Mesothelial cell of epicardium (in vitro differentiated cells): ENCODE data around the gene ALOX12. TPM values are rescaled to one million over a fixed set of nuclear protein-coding genes. Genes with fewer than 3 reads are reported as not detected.

Experiments used
- DNase-seq, 2 experiments: peaks; one replicate each; pipeline ENCODE4 v3.0.0; 2021; ENCODE audit warnings: low spot score in 2 of 2; ENCODE audit not compliant: unreplicated experiment in 2 of 2
- H3K27ac Mint-ChIP-seq: 2 replicates; pipeline ENCODE4 v1.8.0; 2021; ENCODE audit warnings: mixed read lengths
- H3K27me3 Mint-ChIP-seq: 2 replicates; pipeline ENCODE4 v1.8.0; 2021; ENCODE audit warnings: low read depth, mixed read lengths
- H3K36me3 Mint-ChIP-seq: 2 replicates; pipeline ENCODE4 v1.8.0; 2021; ENCODE audit warnings: mixed read lengths
- H3K4me1 Mint-ChIP-seq: 2 replicates; pipeline ENCODE4 v1.8.0; 2021; ENCODE audit warnings: mixed read lengths
- H3K4me3 Mint-ChIP-seq: 2 replicates; pipeline ENCODE4 v1.8.0; 2021; ENCODE audit warnings: mild to moderate bottlenecking, moderate library complexity, mixed read lengths
- H3K9me3 Mint-ChIP-seq: 2 replicates; pipeline ENCODE4 v1.8.0; 2021; ENCODE audit warnings: mixed read lengths
- total RNA-seq: library from RNA; stranded (reverse); gene quantifications from 3 replicates; pipeline ENCODE4 v1.2.1, GENCODE V29; 2021
- TF ChIP-seq, protein P1 (sequence below): fragments of 200-600 bp; sonication (generic); IDR thresholded peaks from one replicate; pipeline ENCODE4 v1.5.0; 2021; ENCODE audit warnings: antibody characterized with exemption; ENCODE audit not compliant: unreplicated experiment

The ALOX12 gene
- total RNA-seq, 1 donor from 2014 or later = 0.22 TPM

DNA sequence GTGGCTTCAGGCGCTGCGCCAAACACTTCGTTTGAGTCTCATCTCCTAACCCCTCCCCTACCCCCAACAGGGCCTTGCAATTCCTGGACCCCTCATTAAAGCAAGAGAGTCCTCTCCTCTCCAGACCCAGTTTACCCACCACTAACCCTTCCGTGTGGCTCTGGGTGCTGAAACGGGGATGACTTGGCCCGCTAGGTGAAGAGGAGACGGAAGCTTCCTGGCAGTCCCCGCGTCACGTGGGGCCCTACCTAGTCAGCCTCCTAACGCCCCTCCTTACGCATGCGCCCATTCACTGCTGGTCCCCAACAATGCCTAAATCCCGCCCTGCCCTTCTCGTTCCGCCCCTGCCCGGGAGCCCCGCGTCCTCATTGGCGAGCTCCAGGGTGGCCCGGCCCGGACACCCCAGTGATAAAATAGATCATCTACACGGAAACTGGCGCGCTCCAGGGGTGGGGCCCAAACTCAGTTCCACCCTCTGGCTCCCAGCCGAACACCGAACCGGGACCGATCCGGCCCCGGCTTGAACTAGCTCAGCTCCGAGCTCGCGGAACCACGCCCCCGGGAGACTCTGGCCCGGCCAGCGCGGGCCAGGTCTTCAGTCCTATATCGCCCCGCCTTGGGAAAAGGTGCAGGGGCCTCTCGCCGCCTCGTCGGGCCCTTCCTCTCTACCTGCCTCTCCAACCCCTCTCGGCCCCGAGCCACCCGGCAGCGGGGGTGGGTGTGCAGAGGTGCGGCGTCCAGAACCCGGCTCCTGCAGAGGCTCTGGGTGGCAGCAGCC is 39.9 kb downstream of the ALOX12 start, which contains the start of gene SLC16A13:
Gene SLC16A13, plus strand, starts transcription at position 425 of the 778 bp plus-strand sequence. CDS start 368 bp downstream, outside the sequence.
- Mint-ChIP-seq H3K27ac (peak within 1 kb of the TSS; percentile 89), H3K4me3 (peak within 1 kb of the TSS; percentile 84), H3K36me3 (no peaks in the 10 kb centered on the region), H3K27me3 (no peaks in the 10 kb centered on the region), H3K9me3 (no peaks in the 10 kb centered on the region), H3K4me1 (peaks cover 20% of the 10 kb centered on the region)
- peak; percentile 90 to 92 for DNase-seq
- TF ChIP-seq, protein P1, sequence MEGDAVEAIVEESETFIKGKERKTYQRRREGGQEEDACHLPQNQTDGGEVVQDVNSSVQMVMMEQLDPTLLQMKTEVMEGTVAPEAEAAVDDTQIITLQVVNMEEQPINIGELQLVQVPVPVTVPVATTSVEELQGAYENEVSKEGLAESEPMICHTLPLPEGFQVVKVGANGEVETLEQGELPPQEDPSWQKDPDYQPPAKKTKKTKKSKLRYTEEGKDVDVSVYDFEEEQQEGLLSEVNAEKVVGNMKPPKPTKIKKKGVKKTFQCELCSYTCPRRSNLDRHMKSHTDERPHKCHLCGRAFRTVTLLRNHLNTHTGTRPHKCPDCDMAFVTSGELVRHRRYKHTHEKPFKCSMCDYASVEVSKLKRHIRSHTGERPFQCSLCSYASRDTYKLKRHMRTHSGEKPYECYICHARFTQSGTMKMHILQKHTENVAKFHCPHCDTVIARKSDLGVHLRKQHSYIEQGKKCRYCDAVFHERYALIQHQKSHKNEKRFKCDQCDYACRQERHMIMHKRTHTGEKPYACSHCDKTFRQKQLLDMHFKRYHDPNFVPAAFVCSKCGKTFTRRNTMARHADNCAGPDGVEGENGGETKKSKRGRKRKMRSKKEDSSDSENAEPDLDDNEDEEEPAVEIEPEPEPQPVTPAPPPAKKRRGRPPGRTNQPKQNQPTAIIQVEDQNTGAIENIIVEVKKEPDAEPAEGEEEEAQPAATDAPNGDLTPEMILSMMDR = no peak

DNA sequence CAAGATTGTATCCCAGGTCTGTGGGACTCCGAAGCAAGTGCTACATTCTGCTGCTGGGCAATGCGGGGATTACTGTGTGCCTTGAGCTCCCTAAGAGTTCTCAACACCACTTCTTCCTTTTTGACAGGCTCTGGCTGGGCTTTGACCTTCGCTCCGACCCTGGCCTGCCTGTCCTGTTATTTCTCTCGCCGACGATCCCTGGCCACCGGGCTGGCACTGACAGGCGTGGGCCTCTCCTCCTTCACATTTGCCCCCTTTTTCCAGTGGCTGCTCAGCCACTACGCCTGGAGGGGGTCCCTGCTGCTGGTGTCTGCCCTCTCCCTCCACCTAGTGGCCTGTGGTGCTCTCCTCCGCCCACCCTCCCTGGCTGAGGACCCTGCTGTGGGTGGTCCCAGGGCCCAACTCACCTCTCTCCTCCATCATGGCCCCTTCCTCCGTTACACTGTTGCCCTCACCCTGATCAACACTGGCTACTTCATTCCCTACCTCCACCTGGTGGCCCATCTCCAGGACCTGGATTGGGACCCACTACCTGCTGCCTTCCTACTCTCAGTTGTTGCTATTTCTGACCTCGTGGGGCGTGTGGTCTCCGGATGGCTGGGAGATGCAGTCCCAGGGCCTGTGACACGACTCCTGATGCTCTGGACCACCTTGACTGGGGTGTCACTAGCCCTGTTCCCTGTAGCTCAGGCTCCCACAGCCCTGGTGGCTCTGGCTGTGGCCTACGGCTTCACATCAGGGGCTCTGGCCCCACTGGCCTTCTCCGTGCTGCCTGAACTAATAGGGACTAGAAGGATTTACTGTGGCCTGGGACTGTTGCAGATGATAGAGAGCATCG is 42.4 kb downstream of the ALOX12 start:
- H3K4me3 Mint-ChIP-seq = peak overlapping the region; percentile 24
- no peak overlapping the region for H3K27ac Mint-ChIP-seq
- no peaks in the 10 kb centered on the region for H3K9me3 Mint-ChIP-seq
- peaks cover 16% of the 10 kb centered on the region for H3K27me3 Mint-ChIP-seq
- peaks cover 33% of the 10 kb centered on the region for H3K4me1 Mint-ChIP-seq
- TF ChIP-seq, protein P1 = no peak
- H3K36me3 Mint-ChIP-seq = no peaks in the 10 kb centered on the region
- DNase-seq = no peak

DNA sequence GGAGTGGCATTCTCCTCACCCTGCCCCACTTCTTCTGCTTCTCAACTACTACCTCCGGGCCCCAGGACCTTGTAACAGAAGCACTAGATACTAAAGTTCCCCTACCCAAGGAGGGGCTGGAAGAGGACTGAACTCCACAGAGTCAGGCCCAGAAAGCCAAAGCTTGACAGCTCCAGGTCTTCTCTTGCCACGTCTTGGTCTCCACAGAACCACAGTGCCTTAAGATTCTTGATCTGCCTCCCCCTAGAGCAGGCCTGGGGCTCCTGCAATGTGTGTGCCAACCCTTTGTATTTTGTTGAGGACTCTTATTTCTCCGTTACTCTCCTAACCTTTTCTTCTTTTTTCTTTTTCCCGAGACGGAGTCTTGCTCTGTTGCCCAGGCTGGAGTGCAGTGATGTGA is 44.0 kb downstream of the ALOX12 start:
- Mint-ChIP-seq H3K9me3 (no peaks in the 10 kb centered on the region), H3K4me3 (no peak overlapping the region), H3K27me3 (peaks cover 22% of the 10 kb centered on the region), H3K36me3 (no peaks in the 10 kb centered on the region), H3K27ac (no peak overlapping the region), H3K4me1 (peaks cover 36% of the 10 kb centered on the region)
- DNase-seq = no peak
- TF ChIP-seq, protein P1 = no peak

DNA sequence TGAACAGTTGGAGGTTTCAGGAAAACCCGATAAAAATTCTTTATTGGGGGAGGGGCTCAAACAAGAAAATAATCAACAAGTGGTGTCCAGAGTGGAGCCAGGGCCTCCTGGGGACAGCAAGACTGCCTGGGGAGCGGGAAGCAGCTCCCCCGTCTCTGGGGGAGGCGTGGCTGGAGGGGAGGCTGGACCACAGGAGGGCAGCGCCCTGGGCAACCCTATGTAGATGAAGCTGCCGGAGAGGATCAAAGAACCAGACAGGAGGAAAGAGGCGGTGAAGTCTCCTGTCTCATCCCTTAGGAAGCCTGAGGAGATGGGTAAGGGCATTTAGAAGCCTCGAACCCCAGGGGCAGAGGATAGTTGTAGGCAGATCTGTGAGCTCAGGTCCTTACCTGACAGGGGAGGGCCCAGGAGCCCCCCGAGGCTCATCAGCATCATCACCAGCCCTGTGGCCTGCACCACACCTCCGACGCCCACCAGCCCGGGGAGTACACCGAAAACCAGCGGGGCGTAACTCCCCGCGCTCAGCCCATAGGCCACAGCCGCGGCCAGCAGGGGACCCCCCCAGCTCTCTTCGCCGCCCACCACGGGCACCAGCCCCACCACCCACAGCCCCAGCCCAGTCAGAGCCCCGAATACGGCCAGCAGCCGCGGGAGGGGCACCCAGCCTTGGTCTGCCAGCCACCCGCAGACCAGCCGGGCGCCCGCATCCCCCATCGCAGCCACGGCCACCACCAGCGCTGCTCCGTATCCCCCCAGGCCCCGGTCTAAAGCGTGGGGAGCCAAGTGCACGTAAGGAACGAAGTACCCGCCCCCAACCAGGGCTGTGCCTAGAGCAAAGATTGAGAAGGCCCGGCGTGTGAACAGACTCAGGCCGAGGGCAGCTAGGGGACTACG is 46.0 kb downstream of the ALOX12 start:
- peak overlapping the region; percentile 59 for H3K27ac Mint-ChIP-seq
- DNase-seq = peak in 1 of 2 experiments; percentile 51
- H3K27me3 Mint-ChIP-seq = peaks cover 25% of the 10 kb centered on the region
- no peaks in the 10 kb centered on the region for H3K36me3 Mint-ChIP-seq
- H3K4me1 Mint-ChIP-seq = peaks cover 38% of the 10 kb centered on the region
- no peaks in the 10 kb centered on the region for H3K9me3 Mint-ChIP-seq
- peak overlapping the region; percentile 66 for H3K4me3 Mint-ChIP-seq
- TF ChIP-seq, protein P1 = no peak
